Measurements from ENCODE around the gene ASAP2.

DNA sequence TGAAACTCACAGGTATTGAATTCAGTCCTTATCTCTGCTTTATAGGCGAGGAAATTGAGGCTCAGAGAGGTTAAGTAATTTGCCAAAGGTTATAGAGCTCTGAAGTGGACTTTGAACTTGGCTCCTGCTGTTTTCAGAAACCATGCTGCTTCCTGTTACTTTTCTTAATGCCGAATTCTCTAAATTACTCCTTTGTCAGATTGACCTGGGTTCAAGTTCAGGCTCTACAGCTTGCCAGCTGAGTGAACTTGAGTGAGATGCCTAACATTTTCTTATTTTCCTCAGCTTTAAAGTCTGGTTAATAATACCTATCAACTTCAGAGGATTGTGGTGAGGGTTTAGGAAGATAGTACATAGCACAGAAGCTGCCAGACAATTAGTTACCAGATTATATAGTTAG, 3.4 kb downstream of the ASAP2 start:
- no peak for TF ChIP-seq CTCF (IDR thresholded peaks at IDR 0.05; ENCODE audit: low read length)
- TF ChIP-seq EZH2 (optimal IDR thresholded peaks at IDR 0.05; ENCODE audit: low read depth, low read length) = no peak
- no peak for TF ChIP-seq EZH2phosphoT487 (IDR thresholded peaks at IDR 0.05; ENCODE audit: low read length)
